ENCODE measurements around the gene GPR107.

GRCh38 chr9:130013326-130013725 is 40.4 kb upstream of the GPR107 start:
- no peak for TF ChIP-seq EZH2phosphoT487 (IDR thresholded peaks at IDR 0.05; ENCODE audit: borderline replicate concordance, low read depth, low read length)
- TF ChIP-seq, protein P1, sequence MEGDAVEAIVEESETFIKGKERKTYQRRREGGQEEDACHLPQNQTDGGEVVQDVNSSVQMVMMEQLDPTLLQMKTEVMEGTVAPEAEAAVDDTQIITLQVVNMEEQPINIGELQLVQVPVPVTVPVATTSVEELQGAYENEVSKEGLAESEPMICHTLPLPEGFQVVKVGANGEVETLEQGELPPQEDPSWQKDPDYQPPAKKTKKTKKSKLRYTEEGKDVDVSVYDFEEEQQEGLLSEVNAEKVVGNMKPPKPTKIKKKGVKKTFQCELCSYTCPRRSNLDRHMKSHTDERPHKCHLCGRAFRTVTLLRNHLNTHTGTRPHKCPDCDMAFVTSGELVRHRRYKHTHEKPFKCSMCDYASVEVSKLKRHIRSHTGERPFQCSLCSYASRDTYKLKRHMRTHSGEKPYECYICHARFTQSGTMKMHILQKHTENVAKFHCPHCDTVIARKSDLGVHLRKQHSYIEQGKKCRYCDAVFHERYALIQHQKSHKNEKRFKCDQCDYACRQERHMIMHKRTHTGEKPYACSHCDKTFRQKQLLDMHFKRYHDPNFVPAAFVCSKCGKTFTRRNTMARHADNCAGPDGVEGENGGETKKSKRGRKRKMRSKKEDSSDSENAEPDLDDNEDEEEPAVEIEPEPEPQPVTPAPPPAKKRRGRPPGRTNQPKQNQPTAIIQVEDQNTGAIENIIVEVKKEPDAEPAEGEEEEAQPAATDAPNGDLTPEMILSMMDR (conservative IDR thresholded peaks at IDR 0.05; ENCODE audit: low read length), result no peak
